Small intestine (tissue), 7 donors: ENCODE measurements around the gene S100A11. TPM values are rescaled to one million over a fixed set of nuclear protein-coding genes. Genes with fewer than 3 reads are reported as not detected.

Experiments
- DNase-seq, 2 donors: peaks; one replicate each; pipeline versions ENCODE4 v3.0.0 to v3.0.0-alpha.2; 2013
- FAIRE-seq: peaks from 2 replicates; lab custom pipeline; 2012; peaks lifted over from hg19 to GRCh38; lab: Jason Lieb, UNC
- H3K27ac ChIP-seq, 3 donors: one replicate each; pipeline ENCODE4 v1.5.1; 2013; ENCODE audit warnings: low read length in 2 of 3, mild to moderate bottlenecking in 2 of 3, control low read depth in 1 of 3, inconsistent platforms in 1 of 3, low read depth in 1 of 3, moderate library complexity in 1 of 3
- H3K27me3 ChIP-seq, 3 donors: one replicate each; pipeline ENCODE4 v1.6.1; 2013; ENCODE audit warnings: low read length in 3 of 3, inconsistent platforms in 1 of 3; ENCODE audit not compliant: control insufficient read depth in 3 of 3, insufficient read depth in 3 of 3
- H3K36me3 ChIP-seq, 3 donors: one replicate each; pipeline ENCODE4 v1.6.1; 2013; ENCODE audit warnings: low read length in 3 of 3, inconsistent platforms in 1 of 3, low read depth in 1 of 3, mild to moderate bottlenecking in 1 of 3, moderate library complexity in 1 of 3; ENCODE audit not compliant: control insufficient read depth in 3 of 3, insufficient read depth in 2 of 3
- H3K4me1 ChIP-seq, 3 donors: one replicate each; pipeline ENCODE4 v1.6.1; 2013; ENCODE audit warnings: low read length in 2 of 3, inconsistent platforms in 1 of 3, low read depth in 1 of 3, mild to moderate bottlenecking in 1 of 3, moderate library complexity in 1 of 3; ENCODE audit not compliant: control insufficient read depth in 3 of 3, insufficient read depth in 2 of 3
- H3K4me3 ChIP-seq, 3 donors: one replicate each; pipeline ENCODE4 v1.5.1; 2013; ENCODE audit warnings: low read length in 3 of 3, control low read depth in 1 of 3, inconsistent platforms in 1 of 3, low read depth in 1 of 3, mild to moderate bottlenecking in 1 of 3, moderate library complexity in 1 of 3
- H3K9me3 ChIP-seq, 2 donors: one replicate each; pipeline ENCODE4 v1.6.1; 2013; ENCODE audit warnings: low read depth in 1 of 2, low read length in 1 of 2; ENCODE audit not compliant: control insufficient read depth in 2 of 2, insufficient read depth in 1 of 2
- WGBS, 3 donors: extraction: QIAGEN DNeasy Blood & Tissue Kit; methylation state at CpG; one replicate each; pipeline ENCODE4 v1.1.7; 2013; 5-methylcytosine and 5-hydroxymethylcytosine counted together
- polyA plus RNA-seq, 4 donors: library from polyadenylated mRNA; stranded (reverse) in 3 of 4; unstranded in 1 of 4; fragments of 200-250 nt in 3 of 4; fragments of 120-200 nt in 1 of 4; gene quantifications; one replicate each; pipeline versions ENCODE4 v1.2.1 to v1.2.3, GENCODE V29; 2013
- donor health status: healthy with polysubstance abuse.
- donor health status: control.
- donor health status: control.
- donor health status: Bipolar disorder and iron deficiency.
- donor health status: healthy.

The S100A11 gene
- polyA plus RNA-seq, 4 donors: 237 to 551 (median 408) TPM

DNA sequence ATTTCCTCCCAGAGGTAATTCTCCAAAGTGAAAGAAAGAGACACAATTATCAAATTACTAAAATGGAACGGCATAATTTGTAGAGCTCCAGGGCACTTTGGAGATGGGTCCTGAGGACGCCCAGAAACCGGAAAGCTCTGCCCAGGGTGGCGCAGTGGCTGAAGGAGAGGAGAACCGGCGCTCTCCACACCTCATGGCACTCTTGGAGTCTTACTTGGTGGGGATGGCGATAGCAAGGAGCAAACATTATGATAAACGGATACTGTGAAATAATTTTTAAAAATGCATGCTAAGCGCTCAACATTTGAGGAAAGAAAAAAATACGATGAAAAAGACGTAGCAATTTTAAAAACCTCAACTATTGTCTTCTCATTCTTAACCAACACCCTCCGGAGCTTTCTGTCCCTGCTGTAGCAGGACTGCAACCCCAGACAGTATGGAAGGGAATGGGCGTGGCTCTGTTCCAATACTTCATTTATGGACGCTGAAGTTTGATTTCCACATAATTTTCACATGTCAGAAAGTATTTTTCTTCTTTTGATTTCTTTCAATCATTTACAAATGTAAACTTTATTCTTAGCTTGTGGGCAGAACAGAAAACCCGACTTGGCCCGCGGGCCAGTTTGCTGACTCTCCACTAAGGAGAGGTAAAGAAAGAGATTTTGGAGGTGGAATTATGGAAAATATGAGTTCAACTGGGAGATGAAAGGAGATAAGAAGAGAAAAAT is 1.1 kb downstream of the S100A11 start:
- peaks cover 10 to 19% (median 11%) of the 10 kb centered on the region in 3 donors for H3K36me3 ChIP-seq
- no peaks in the 10 kb centered on the region for H3K27me3 ChIP-seq
- peak overlapping the region; percentile 76 to 98 (median 86) for H3K27ac ChIP-seq
- H3K4me3 ChIP-seq: peak overlapping the region; percentile 65 to 79 (median 65)
- peak; percentile 60 to 77 for DNase-seq
- peaks cover 0 to 32% (median 8%) of the 10 kb centered on the region in 3 donors for H3K4me1 ChIP-seq
- H3K9me3 ChIP-seq: no peaks in the 10 kb centered on the region
- no peak for FAIRE-seq
- WGBS, 3 donors: 6 to 12% (median 11%) methylated on average over 17 of the region's 17 CpGs

DNA sequence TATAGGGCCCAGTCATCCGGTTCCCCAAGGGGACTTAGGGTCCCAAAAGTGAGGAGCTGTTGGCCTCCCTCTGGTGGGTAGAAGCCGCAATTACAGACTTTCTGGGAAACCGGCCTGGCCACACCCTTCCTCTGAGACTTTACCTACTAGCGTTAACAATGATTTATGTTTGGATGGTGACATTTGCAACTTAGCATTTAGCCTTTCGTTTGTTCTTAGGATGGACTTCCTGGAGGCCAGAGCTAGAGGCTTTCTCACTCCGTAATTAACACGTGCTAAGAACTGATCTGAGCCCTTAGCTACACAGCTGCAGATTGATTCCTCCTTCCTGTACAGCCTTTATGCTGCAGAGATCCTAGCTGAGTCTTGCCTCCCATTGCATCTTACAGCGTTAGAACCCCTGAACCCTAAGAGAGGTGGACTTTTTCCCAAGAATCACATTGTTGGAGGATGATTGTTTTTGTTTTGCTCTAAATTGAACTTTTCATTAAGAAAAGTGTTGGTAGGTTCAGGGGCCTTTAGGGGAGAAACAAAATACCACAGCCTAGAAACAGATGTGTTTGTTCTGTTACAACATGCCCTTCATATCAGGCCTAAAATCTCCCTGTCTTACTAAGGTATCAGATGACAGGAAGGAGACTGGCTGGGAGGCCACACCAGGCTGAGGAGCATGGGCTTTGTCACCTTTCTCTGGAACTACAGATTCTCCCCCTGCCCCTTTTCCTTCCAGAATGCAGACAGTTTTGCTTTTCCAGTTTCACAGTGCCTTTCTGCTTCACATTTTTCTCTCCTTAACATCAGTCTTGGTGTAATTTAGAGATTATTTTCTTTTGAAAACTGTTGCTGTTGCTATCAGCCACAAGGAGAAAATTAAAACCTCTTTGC is 1.9 kb downstream of the S100A11 start:
- no peak for FAIRE-seq
- DNase-seq: peak; percentile 81 to 91
- Histone ChIP-seq H3K27ac (peak overlapping the region; percentile 76 to 98 (median 86)), H3K4me1 (peaks cover 0 to 27% (median 8%) of the 10 kb centered on the region in 3 donors), H3K4me3 (peak overlapping the region in 2 of 3 donors; percentile 65 to 79), H3K36me3 (peaks cover 10 to 19% (median 11%) of the 10 kb centered on the region in 3 donors), H3K9me3 (no peaks in the 10 kb centered on the region), H3K27me3 (no peaks in the 10 kb centered on the region)
- WGBS, 3 donors: 3 to 5% (median 4%) methylated on average over 8 of the region's 8 CpGs

DNA sequence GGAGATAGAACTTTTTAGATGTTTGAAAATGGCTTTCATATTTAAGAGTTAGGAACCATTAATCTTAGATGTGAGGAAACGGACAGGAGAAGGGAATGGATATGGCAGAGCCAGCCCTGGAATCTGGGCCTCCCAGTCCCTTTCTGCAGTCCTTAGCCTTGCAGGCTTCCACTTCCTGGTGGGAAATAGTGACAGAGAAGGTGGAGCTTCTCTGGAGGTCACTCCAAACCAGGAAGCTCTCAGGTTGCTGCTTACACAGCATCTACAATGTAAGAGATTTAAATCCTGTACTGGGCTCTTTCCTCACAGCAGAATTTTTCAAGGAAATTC is 2.5 kb downstream of the S100A11 start:
- peaks cover 10 to 19% (median 11%) of the 10 kb centered on the region in 3 donors for H3K36me3 ChIP-seq
- peak overlapping the region; percentile 76 to 98 (median 86) for H3K27ac ChIP-seq
- no peaks in the 10 kb centered on the region for H3K27me3 ChIP-seq
- H3K9me3 ChIP-seq: no peaks in the 10 kb centered on the region
- FAIRE-seq: no peak
- peak overlapping the region in 2 of 3 donors; percentile 2 to 79 for H3K4me3 ChIP-seq
- H3K4me1 ChIP-seq: peaks cover 0 to 25% (median 8%) of the 10 kb centered on the region in 3 donors
- no peak for DNase-seq
- WGBS, 3 donors: 55 to 61% (median 57%) methylated on average over 1 of the region's 1 CpG

DNA sequence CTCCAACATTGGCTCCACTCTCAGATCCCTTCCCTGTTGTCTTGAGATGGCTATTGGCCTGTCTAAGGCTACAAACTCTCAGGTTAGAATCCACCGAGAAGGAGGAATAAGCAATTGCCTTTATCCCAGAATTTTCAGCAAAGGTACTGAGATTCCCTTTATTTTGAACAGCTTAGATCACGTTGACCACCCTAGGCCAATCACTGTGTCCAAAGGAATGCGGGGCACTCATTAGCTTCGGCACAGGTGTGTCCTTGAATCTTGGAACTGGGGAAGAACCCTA is 6.9 kb downstream of the S100A11 start:
- peaks cover 10 to 19% (median 11%) of the 10 kb centered on the region in 3 donors for H3K36me3 ChIP-seq
- H3K9me3 ChIP-seq: no peaks in the 10 kb centered on the region
- 89 to 94% (median 92%) methylated on average over 4 of the region's 4 CpGs for WGBS, 3 donors
- peaks cover 0 to 9% (median 2%) of the 10 kb centered on the region in 3 donors for H3K4me1 ChIP-seq
- no peaks in the 10 kb centered on the region for H3K27me3 ChIP-seq
- no peak for DNase-seq
- H3K27ac ChIP-seq: no peak overlapping the region
- H3K4me3 ChIP-seq: no peak overlapping the region
- FAIRE-seq: no peak

DNA sequence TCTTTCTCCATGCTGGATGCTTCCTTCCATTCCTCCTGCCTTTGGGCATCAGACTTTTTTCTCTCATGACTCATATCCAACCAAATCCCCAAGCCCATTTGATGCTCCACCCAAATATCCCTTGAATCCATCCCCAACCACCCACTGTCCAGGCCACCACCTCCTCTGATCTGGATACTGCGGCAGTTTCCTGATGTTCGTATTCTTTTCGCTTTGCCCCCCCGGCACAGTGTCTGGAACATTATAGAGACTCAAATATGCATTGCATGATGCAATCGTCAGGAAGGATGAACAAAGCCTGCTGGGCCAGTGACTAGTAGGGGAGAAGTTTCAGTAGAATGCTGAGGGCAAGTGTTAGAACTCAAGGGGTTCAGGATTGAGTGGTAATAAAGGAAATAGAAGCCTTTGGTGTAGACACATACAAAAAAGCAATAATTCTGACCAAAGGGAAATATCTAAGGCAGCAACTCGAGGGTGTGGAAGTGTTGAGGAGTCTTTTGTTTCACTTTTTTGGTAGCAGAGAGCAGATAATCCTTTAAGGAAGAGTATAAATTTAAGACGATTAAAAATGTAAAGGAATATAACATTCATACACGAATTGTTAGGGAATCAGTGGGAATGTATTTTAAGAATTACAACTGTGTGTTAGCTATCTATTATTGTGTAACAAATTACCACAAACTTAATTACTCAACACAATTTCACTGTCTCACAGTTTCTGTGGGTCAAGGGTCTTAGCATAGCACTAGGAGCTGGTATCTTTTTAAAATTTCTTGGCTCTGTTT is 7.5 kb downstream of the S100A11 start:
- DNase-seq (no peak), FAIRE-seq (no peak)
- Histone ChIP-seq H3K36me3 (peaks cover 10 to 19% (median 11%) of the 10 kb centered on the region in 3 donors), H3K4me1 (peaks cover 0 to 4% (median 2%) of the 10 kb centered on the region in 3 donors), H3K4me3 (no peak overlapping the region), H3K27me3 (no peaks in the 10 kb centered on the region), H3K9me3 (no peaks in the 10 kb centered on the region), H3K27ac (no peak overlapping the region)
- WGBS, 3 donors: 88 to 90% (median 90%) methylated on average over 8 of the region's 8 CpGs

DNA sequence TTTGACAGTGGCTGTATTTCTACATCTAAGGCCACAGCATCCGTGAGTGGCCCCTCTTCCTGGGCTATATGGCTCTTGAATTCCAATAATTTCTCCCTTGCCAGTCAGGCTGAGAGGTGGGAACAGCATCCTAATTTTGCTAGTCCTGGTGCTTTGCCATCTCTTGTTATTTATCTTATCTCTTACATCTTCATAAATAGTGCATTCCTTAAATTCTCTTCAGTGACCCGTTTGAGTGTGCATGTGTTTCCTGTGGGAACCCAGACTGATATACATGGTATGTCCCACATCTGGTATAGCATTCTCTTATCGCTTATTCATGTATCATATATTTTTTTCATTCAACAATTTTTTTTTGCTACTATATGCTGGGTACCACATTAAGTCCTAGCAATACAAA is 9.9 kb downstream of the S100A11 start:
- Histone ChIP-seq H3K36me3 (peaks cover 0 to 6% (median 5%) of the 10 kb centered on the region in 3 donors), H3K27ac (no peak overlapping the region), H3K9me3 (no peaks in the 10 kb centered on the region), H3K27me3 (no peaks in the 10 kb centered on the region), H3K4me3 (no peak overlapping the region), H3K4me1 (no peaks in the 10 kb centered on the region)
- FAIRE-seq: no peak
- 51 to 59% (median 58%) methylated on average over 3 of the region's 3 CpGs for WGBS, 3 donors
- no peak for DNase-seq

DNA sequence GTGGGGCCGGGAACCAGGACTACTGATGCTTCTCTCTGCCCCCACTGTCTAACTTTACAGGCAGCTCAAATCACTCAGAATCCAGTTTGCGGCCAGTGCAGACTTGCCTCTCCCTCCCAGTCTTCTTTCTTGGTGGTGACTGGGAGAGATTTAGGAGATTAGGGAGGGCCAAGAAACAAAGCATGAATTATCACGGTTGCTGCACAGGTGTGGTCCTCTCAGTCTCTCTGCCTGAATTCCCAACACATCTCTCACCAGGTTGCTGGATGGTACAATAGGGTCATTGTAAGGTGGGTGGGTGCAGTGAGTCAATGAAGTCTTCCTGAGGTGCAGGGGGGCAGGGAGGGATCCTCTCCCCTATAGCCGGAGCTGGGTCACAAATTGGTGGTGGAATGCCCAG is 12.6 kb downstream of the S100A11 start:
- Histone ChIP-seq H3K4me3 (no peak overlapping the region), H3K9me3 (no peaks in the 10 kb centered on the region), H3K27me3 (no peaks in the 10 kb centered on the region), H3K4me1 (no peaks in the 10 kb centered on the region), H3K36me3 (no peaks in the 10 kb centered on the region), H3K27ac (no peak overlapping the region)
- 46 to 64% (median 63%) methylated on average over 4 of the region's 4 CpGs for WGBS, 3 donors
- DNase-seq (no peak), FAIRE-seq (no peak)

DNA sequence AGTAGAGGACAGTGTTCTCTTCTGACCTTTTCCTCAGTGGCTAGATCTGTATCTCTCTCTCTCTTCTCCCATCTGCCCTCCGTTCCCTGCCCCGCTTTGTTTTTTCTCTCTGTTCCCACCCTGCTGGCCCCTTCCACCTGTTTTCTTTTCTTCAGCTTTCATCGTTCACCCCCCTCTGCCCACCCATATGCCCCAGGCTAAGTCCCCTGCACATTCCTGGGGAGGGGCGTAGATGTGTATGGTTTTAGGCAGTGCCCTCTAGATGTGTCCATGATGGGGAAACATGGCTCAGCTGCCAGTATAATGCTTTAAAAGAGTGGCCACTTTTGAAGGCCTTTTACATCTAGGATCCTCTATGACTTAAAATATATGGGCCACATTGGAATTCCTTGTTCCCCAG is 13.6 kb downstream of the S100A11 start:
- Histone ChIP-seq H3K4me1 (no peaks in the 10 kb centered on the region), H3K36me3 (no peaks in the 10 kb centered on the region), H3K27ac (no peak overlapping the region), H3K9me3 (no peaks in the 10 kb centered on the region), H3K27me3 (no peaks in the 10 kb centered on the region), H3K4me3 (no peak overlapping the region)
- DNase-seq: no peak
- FAIRE-seq: no peak
- 93 to 94% (median 93%) methylated on average over 4 of the region's 4 CpGs for WGBS, 3 donors
